ENCODE results near the gene CCDC85C. TPM values are rescaled to one million over a fixed set of nuclear protein-coding genes. Genes with fewer than 3 reads are reported as not detected.

Gene CCDC85C
- total RNA-seq, 1 experiment from 2014 or later, result 35.8 TPM

GRCh38 chr14:99616832-99617800 is 13.1 kb upstream of the CCDC85C start (continued):
- no peak for TF ChIP-seq ELF4 (CRISPR knock-in tag; IDR thresholded peaks at IDR 0.05; ENCODE audit: low read depth)

GRCh38 chr14:99615497-99616157 is 11.6 kb upstream of the CCDC85C start:
- H3K4me1 Mint-ChIP-seq, result no peaks in the 10 kb centered on the region; the same call in 1 of the 2 replicates
- ChIA-PET CTCF (interaction anchor here (0.7 kb wide), 1 partner anchor 13 kb away, joined by 3 read pairs; no protein-coding TSS in a partner anchor), POLR2A (no interaction called here)
- no peaks in the 10 kb centered on the region; the same call in 1 of the 2 replicates for H3K27me3 Mint-ChIP-seq (ENCODE audit: low read depth)
- no peak overlapping the region for H3K4me3 Mint-ChIP-seq
- ATAC-seq (no peak), DNase-seq (ENCODE audit: low spot score) (no peak)
- H3K36me3 Mint-ChIP-seq, result no peaks in the 10 kb centered on the region
- TF ChIP-seq HMGA2 (CRISPR knock-in tag; IDR thresholded peaks at IDR 0.05) (no peak), ZNF281 (CRISPR knock-in tag; IDR thresholded peaks at IDR 0.05) (no peak), CTCF (IDR thresholded peaks at IDR 0.05) (no peak), USF1 (CRISPR knock-in tag; IDR thresholded peaks at IDR 0.05) (no peak), TEAD1 (CRISPR knock-in tag; IDR thresholded peaks at IDR 0.05) (no peak), FOXJ3 (CRISPR knock-in tag; IDR thresholded peaks at IDR 0.05; ENCODE audit: borderline replicate concordance) (no peak), IRF2 (CRISPR knock-in tag; IDR thresholded peaks at IDR 0.05; ENCODE audit: borderline replicate concordance, low read depth) (no peak), ZNF425 (CRISPR knock-in tag; conservative IDR thresholded peaks at IDR 0.05) (no peak)
- no peaks in the 10 kb centered on the region for H3K9me3 Mint-ChIP-seq
- H3K27ac Mint-ChIP-seq, result no peak overlapping the region

GRCh38 chr14:99612738-99613330 is 8.8 kb upstream of the CCDC85C start:
- TF ChIP-seq ESRRA (CRISPR knock-in tag; IDR thresholded peaks at IDR 0.05; ENCODE audit: borderline replicate concordance), result no peak

More at GRCh38 chr14:99612738-99613330, 8.8 kb upstream of the CCDC85C start:
- H3K9me3 Mint-ChIP-seq, result no peaks in the 10 kb centered on the region
- H3K36me3 Mint-ChIP-seq, result no peaks in the 10 kb centered on the region
- DNase-seq (ENCODE audit: low spot score), result no peak
- ATAC-seq, result peak; percentile 39
- CTCF ChIA-PET, result interaction anchor here (0.6 kb wide), 1 partner anchor 197 kb away, joined by 3 read pairs; no protein-coding TSS in a partner anchor
- H3K27ac Mint-ChIP-seq, result no peak overlapping the region
- POLR2A ChIA-PET, result no interaction called here
- H3K4me3 Mint-ChIP-seq, result no peak overlapping the region
- no peaks in the 10 kb centered on the region; the same call in 1 of the 2 replicates for H3K4me1 Mint-ChIP-seq
- H3K27me3 Mint-ChIP-seq (ENCODE audit: low read depth), result no peaks in the 10 kb centered on the region
